A673 (cell line): ENCODE data around the gene SENP7.

ENCODE experiments used
- EZH2 ChIP-seq: fragments of 200-600 bp; sonication (generic); IDR thresholded peaks from 2 replicates; pipeline ENCODE4 v1.6.1; 2017; ENCODE audit warnings: borderline replicate concordance, low read depth, mild to moderate bottlenecking, mixed read lengths, antibody characterized with exemption, low read length; ENCODE audit not compliant: poor library complexity, severe bottlenecking
- TF ChIP-seq, protein P1 (sequence below): fragments of 300-800, 200-600 bp; sonication (generic); conservative IDR thresholded peaks from 2 replicates; pipeline ENCODE4 v1.5.1; 2017; ENCODE audit warnings: low read depth, mild to moderate bottlenecking, antibody characterized with exemption, low read length, moderate library complexity, mixed read lengths

DNA sequence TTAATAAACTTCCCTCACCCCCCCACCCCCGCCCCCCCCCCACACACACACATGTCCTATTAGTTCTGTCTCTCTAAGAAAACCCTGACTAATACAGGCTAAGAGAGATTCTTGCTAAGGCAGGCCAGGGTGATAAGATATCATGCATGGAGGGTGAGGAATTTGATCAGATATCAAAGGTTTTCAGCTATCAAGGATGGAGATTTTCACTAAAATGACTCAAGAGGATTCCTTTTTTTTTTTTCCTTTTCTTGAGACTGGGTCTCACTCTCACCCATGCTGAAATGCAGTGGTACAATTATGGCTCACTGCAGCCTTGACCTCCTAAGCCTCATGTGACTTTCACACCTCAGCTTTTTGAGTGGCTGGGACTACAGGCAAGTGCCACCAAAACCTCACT lies 14.9 kb upstream of the SENP7 start:
- TF ChIP-seq, protein P1, sequence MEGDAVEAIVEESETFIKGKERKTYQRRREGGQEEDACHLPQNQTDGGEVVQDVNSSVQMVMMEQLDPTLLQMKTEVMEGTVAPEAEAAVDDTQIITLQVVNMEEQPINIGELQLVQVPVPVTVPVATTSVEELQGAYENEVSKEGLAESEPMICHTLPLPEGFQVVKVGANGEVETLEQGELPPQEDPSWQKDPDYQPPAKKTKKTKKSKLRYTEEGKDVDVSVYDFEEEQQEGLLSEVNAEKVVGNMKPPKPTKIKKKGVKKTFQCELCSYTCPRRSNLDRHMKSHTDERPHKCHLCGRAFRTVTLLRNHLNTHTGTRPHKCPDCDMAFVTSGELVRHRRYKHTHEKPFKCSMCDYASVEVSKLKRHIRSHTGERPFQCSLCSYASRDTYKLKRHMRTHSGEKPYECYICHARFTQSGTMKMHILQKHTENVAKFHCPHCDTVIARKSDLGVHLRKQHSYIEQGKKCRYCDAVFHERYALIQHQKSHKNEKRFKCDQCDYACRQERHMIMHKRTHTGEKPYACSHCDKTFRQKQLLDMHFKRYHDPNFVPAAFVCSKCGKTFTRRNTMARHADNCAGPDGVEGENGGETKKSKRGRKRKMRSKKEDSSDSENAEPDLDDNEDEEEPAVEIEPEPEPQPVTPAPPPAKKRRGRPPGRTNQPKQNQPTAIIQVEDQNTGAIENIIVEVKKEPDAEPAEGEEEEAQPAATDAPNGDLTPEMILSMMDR: no peak
- TF ChIP-seq EZH2: no peak
